Measurements from ENCODE around the gene FAM107B. TPM values are rescaled to one million over a fixed set of nuclear protein-coding genes. Genes with fewer than 3 reads are reported as not detected.
"Not testable (repeated sequence)": the region's sequence is repeated elsewhere in the genome, so short reads cannot be mapped to it uniquely, and the experiment has no call there.

Gene FAM107B
- total RNA-seq, result 49.1 TPM
- 52.3 TPM for polyA plus RNA-seq
- long read RNA-seq, donor 1, partial matches to known transcripts, result 0 of 4 reads
- long read RNA-seq, donor 1, other reads (novel, unspliced or antisense), result 0 of 4 reads
- long read RNA-seq, donor 2, result 0 reads
- long read RNA-seq, donor 3, transcript FAM107B-211 (4 exons, 2,633 nt), result major isoform, 16 of 21 reads
- long read RNA-seq, donor 3, partial matches to known transcripts, result 0 of 21 reads
- long read RNA-seq, donor 3, other reads (novel, unspliced or antisense), result 0 of 21 reads
- long read RNA-seq, donor 4, transcript FAM107B-211 (4 exons, 2,633 nt), result major isoform, 7 of 14 reads
- long read RNA-seq, donor 4, transcript FAM107B-205 (5 exons, 2,374 nt), result minor isoform, 5 of 14 reads
- long read RNA-seq, donor 4, partial matches to known transcripts, result 0 of 14 reads
- long read RNA-seq, donor 4, other reads (novel, unspliced or antisense), result 0 of 14 reads
- long read RNA-seq, donor 5, transcript FAM107B-205 (5 exons, 2,374 nt), result minor isoform, 6 of 33 reads
- long read RNA-seq, donor 5, transcript FAM107B-211 (4 exons, 2,633 nt), result major isoform, 14 of 33 reads
- long read RNA-seq, donor 5, partial matches to known transcripts, result 0 of 33 reads
- long read RNA-seq, donor 5, other reads (novel, unspliced or antisense), result 0 of 33 reads
- long read RNA-seq, donor 6, transcript FAM107B-211 (4 exons, 2,633 nt), result major isoform, 9 of 14 reads
- long read RNA-seq, donor 6, partial matches to known transcripts, result 0 of 14 reads
- long read RNA-seq, donor 6, other reads (novel, unspliced or antisense), result 0 of 14 reads
- long read RNA-seq, donor 7, transcript FAM107B-211 (4 exons, 2,633 nt), result major isoform, 15 of 29 reads
- long read RNA-seq, donor 7, partial matches to known transcripts, result 0 of 29 reads
- long read RNA-seq, donor 7, other reads (novel, unspliced or antisense), result 0 of 29 reads
- long read RNA-seq, donor 8, transcript FAM107B-211 (4 exons, 2,633 nt), result major isoform, 5 of 6 reads
- long read RNA-seq, donor 8, partial matches to known transcripts, result 0 of 6 reads
- long read RNA-seq, donor 8, other reads (novel, unspliced or antisense), result 0 of 6 reads
- long read RNA-seq, donor 9, transcript FAM107B-211 (4 exons, 2,633 nt), result major isoform, 8 of 11 reads
- long read RNA-seq, donor 9, partial matches to known transcripts, result 0 of 11 reads
- long read RNA-seq, donor 9, other reads (novel, unspliced or antisense), result 0 of 11 reads
- long read RNA-seq, donor 10, transcript FAM107B-211 (4 exons, 2,633 nt), result major isoform, 8 of 13 reads
- long read RNA-seq, donor 10, partial matches to known transcripts, result 0 of 13 reads
- long read RNA-seq, donor 10, other reads (novel, unspliced or antisense), result 0 of 13 reads

GRCh38 chr10:14774797-14775196 is at the start of gene FAM107B:
Gene FAM107B, minus strand, starts transcription at chr10:14774897. Its CDS starts 234 bp downstream, at chr10:14774663.
- Histone ChIP-seq H3K4me1 (ENCODE audit: control insufficient read depth in 2 of 2, insufficient read depth in 2 of 2, low read length in 2 of 2) (peaks cover 0 to 3% of the 10 kb centered on the region in 2 donors), H3K27me3 (ENCODE audit: control insufficient read depth in 2 of 2, insufficient read depth in 1 of 2, low read length in 1 of 2) (no peaks in the 10 kb centered on the region), H3K27ac (ENCODE audit: low read depth in 1 of 2, low read length in 1 of 2) (no peak within 1 kb of the TSS), H3K9me3 (ENCODE audit: control insufficient read depth in 2 of 2, insufficient read depth in 1 of 2, low read length in 1 of 2) (no peaks in the 10 kb centered on the region), H3K4me3 (ENCODE audit: low read length in 2 of 2) (no peak within 1 kb of the TSS), H3K36me3 (ENCODE audit: control insufficient read depth in 2 of 2, insufficient read depth in 2 of 2, low read length in 1 of 2) (no peaks in the 10 kb centered on the region)
- 95% methylated on average over 8 of the region's 8 CpGs for WGBS
- no peak for DNase-seq (ENCODE audit: low read depth in 6 of 9, low spot score in 9 of 9)

GRCh38 chr10:14823966-14824365 is 49.3 kb upstream of the FAM107B start:
- 98% methylated on average over 3 of the region's 3 CpGs for WGBS

GRCh38 chr10:14822879-14823755 is 48.4 kb upstream of the FAM107B start:
- H3K4me1 ChIP-seq (ENCODE audit: control insufficient read depth in 2 of 2, insufficient read depth in 2 of 2, low read length in 2 of 2), result no peaks in the 10 kb centered on the region
- H3K27ac ChIP-seq (ENCODE audit: low read depth in 1 of 2, low read length in 1 of 2), result no peak overlapping the region
- no peaks in the 10 kb centered on the region for H3K9me3 ChIP-seq (ENCODE audit: control insufficient read depth in 2 of 2, insufficient read depth in 1 of 2, low read length in 1 of 2)
- H3K4me3 ChIP-seq (ENCODE audit: low read length in 2 of 2), result no peak overlapping the region
- peak in 1 of 9 donors; percentile 36 for DNase-seq (ENCODE audit: low read depth in 6 of 9, low spot score in 9 of 9)
- H3K36me3 ChIP-seq (ENCODE audit: control insufficient read depth in 2 of 2, insufficient read depth in 2 of 2, low read length in 1 of 2), result no peaks in the 10 kb centered on the region
- WGBS, result 43% methylated on average over 3 of the region's 3 CpGs
- H3K27me3 ChIP-seq (ENCODE audit: control insufficient read depth in 2 of 2, insufficient read depth in 1 of 2, low read length in 1 of 2), result no peaks in the 10 kb centered on the region

More at GRCh38 chr10:14823966-14824365, 49.3 kb upstream of the FAM107B start:
- H3K9me3 ChIP-seq (ENCODE audit: control insufficient read depth in 2 of 2, insufficient read depth in 1 of 2, low read length in 1 of 2), result no peaks in the 10 kb centered on the region
- H3K36me3 ChIP-seq (ENCODE audit: control insufficient read depth in 2 of 2, insufficient read depth in 2 of 2, low read length in 1 of 2), result no peaks in the 10 kb centered on the region
- H3K4me3 ChIP-seq (ENCODE audit: low read length in 2 of 2), result no peak overlapping the region
- no peak for DNase-seq (ENCODE audit: low read depth in 6 of 9, low spot score in 9 of 9)
- H3K27me3 ChIP-seq (ENCODE audit: control insufficient read depth in 2 of 2, insufficient read depth in 1 of 2, low read length in 1 of 2), result no peaks in the 10 kb centered on the region
- H3K4me1 ChIP-seq (ENCODE audit: control insufficient read depth in 2 of 2, insufficient read depth in 2 of 2, low read length in 2 of 2), result no peaks in the 10 kb centered on the region
- H3K27ac ChIP-seq (ENCODE audit: low read depth in 1 of 2, low read length in 1 of 2), result no peak overlapping the region

GRCh38 chr10:14821635-14822375 is 47.1 kb upstream of the FAM107B start:
- WGBS, result 88% methylated on average over 6 of the region's 6 CpGs
- H3K27me3 ChIP-seq (ENCODE audit: control insufficient read depth in 2 of 2, insufficient read depth in 1 of 2, low read length in 1 of 2), result no peaks in the 10 kb centered on the region
- H3K4me1 ChIP-seq (ENCODE audit: control insufficient read depth in 2 of 2, insufficient read depth in 2 of 2, low read length in 2 of 2), result no peaks in the 10 kb centered on the region
- H3K36me3 ChIP-seq (ENCODE audit: control insufficient read depth in 2 of 2, insufficient read depth in 2 of 2, low read length in 1 of 2), result no peaks in the 10 kb centered on the region
- no peak for DNase-seq (ENCODE audit: low read depth in 6 of 9, low spot score in 9 of 9)
- no peaks in the 10 kb centered on the region for H3K9me3 ChIP-seq (ENCODE audit: control insufficient read depth in 2 of 2, insufficient read depth in 1 of 2, low read length in 1 of 2)
- H3K27ac ChIP-seq (ENCODE audit: low read depth in 1 of 2, low read length in 1 of 2), result no peak overlapping the region
- H3K4me3 ChIP-seq (ENCODE audit: low read length in 2 of 2), result no peak overlapping the region

GRCh38 chr10:14820775-14821154 is 46.1 kb upstream of the FAM107B start:
- no peak overlapping the region for H3K4me3 ChIP-seq (ENCODE audit: low read length in 2 of 2)
- WGBS, result 94% methylated on average over 5 of the region's 5 CpGs
- H3K9me3 ChIP-seq (ENCODE audit: control insufficient read depth in 2 of 2, insufficient read depth in 1 of 2, low read length in 1 of 2), result no peaks in the 10 kb centered on the region
- no peak overlapping the region for H3K27ac ChIP-seq (ENCODE audit: low read depth in 1 of 2, low read length in 1 of 2)
- H3K4me1 ChIP-seq (ENCODE audit: control insufficient read depth in 2 of 2, insufficient read depth in 2 of 2, low read length in 2 of 2), result no peaks in the 10 kb centered on the region
- DNase-seq (ENCODE audit: low read depth in 6 of 9, low spot score in 9 of 9), result no peak
- no peaks in the 10 kb centered on the region for H3K27me3 ChIP-seq (ENCODE audit: control insufficient read depth in 2 of 2, insufficient read depth in 1 of 2, low read length in 1 of 2)
- no peaks in the 10 kb centered on the region for H3K36me3 ChIP-seq (ENCODE audit: control insufficient read depth in 2 of 2, insufficient read depth in 2 of 2, low read length in 1 of 2)

- H3K4me1 ChIP-seq (ENCODE audit: control insufficient read depth in 2 of 2, insufficient read depth in 2 of 2, low read length in 2 of 2), result no peaks in the 10 kb centered on the region
- H3K36me3 ChIP-seq (ENCODE audit: control insufficient read depth in 2 of 2, insufficient read depth in 2 of 2, low read length in 1 of 2), result no peaks in the 10 kb centered on the region
- H3K9me3 ChIP-seq (ENCODE audit: control insufficient read depth in 2 of 2, insufficient read depth in 1 of 2, low read length in 1 of 2), result no peaks in the 10 kb centered on the region
- 98% methylated on average over 10 of the region's 10 CpGs for WGBS
- H3K4me3 ChIP-seq (ENCODE audit: low read length in 2 of 2), result no peak overlapping the region
- no peak overlapping the region for H3K27ac ChIP-seq (ENCODE audit: low read depth in 1 of 2, low read length in 1 of 2)
- no peaks in the 10 kb centered on the region for H3K27me3 ChIP-seq (ENCODE audit: control insufficient read depth in 2 of 2, insufficient read depth in 1 of 2, low read length in 1 of 2)
- DNase-seq (ENCODE audit: low read depth in 6 of 9, low spot score in 9 of 9), result no peak
Observed at GRCh38 chr10:14820010-14820774, 45.5 kb upstream of the FAM107B start.

GRCh38 chr10:14816717-14817116 is 42.0 kb upstream of the FAM107B start:
- not testable (repeated sequence) for H3K27ac ChIP-seq (ENCODE audit: low read depth in 1 of 2, low read length in 1 of 2); H3K9me3 ChIP-seq (ENCODE audit: control insufficient read depth in 2 of 2, insufficient read depth in 1 of 2, low read length in 1 of 2); H3K27me3 ChIP-seq (ENCODE audit: control insufficient read depth in 2 of 2, insufficient read depth in 1 of 2, low read length in 1 of 2); H3K36me3 ChIP-seq (ENCODE audit: control insufficient read depth in 2 of 2, insufficient read depth in 2 of 2, low read length in 1 of 2); H3K4me1 ChIP-seq (ENCODE audit: control insufficient read depth in 2 of 2, insufficient read depth in 2 of 2, low read length in 2 of 2); H3K4me3 ChIP-seq (ENCODE audit: low read length in 2 of 2); DNase-seq (ENCODE audit: low read depth in 6 of 9, low spot score in 9 of 9)
- over 99% methylated on average over 7 of the region's 7 CpGs for WGBS
